DMS 273 (cell line): ENCODE data around the gene TTC28.
A peak's percentile ranks its signal among the peaks of the same experiment; 100 is the strongest.

Experiments used
- DNase-seq: peaks from one replicate; lab custom pipeline; 2025; ENCODE audit not compliant: unreplicated experiment; lab: John Stamatoyannopoulos, UW

The TTC28 gene

GRCh38 chr22:28014211-28015045, 665.2 kb downstream of the TTC28 start:
- DNase-seq, result no peak

DNA sequence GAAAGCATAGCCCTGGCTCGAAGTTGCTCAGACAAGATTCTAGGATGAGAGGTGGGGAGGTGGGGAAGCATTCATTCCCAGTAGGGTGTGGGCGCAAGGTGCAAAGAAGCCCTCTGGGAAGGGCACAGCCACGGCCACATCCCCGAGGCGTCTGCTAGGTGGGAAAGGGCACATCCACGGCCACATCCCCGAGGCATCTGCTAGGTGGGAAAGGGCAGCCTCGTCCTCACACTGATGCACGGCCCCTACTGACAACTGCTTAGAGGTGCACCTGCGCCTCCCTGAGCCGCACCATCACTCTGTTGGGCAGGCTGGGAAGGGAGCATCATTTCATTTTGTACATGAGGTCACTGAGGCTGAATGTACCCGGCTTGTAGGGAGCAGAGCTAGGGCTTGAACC, 666.0 kb downstream of the TTC28 start:
- no peak for DNase-seq

DNA sequence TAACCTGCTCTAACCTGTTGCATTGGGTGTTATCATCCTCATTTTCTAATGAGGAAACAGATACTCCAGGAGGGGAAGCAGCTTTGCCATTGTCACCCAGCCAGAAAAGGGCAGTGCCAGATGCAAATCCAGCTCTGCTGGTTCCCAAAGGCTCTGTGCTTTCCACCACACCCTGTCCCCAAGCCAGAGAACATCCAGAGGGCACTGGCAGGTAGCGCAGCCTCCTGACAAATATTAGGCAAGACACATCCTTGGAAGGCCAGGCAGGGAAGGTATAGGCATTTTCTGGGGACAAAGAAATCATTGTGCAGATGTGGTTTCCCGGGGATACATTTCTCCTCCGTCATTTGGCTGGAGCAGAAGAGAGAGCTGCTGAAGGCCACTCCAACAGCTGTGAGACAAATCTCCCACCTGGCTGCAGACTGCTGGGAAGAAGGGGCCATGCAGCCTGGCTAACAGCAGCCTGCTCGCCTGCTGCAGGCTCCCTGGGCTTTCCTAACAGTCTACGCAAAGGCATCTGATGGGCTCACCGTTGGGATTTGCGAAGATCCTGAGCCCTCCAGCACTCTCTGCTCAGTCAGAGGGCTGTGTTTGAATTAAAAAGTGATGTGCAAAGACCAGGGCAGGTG, 666.7 kb downstream of the TTC28 start:
- no peak for DNase-seq

DNA sequence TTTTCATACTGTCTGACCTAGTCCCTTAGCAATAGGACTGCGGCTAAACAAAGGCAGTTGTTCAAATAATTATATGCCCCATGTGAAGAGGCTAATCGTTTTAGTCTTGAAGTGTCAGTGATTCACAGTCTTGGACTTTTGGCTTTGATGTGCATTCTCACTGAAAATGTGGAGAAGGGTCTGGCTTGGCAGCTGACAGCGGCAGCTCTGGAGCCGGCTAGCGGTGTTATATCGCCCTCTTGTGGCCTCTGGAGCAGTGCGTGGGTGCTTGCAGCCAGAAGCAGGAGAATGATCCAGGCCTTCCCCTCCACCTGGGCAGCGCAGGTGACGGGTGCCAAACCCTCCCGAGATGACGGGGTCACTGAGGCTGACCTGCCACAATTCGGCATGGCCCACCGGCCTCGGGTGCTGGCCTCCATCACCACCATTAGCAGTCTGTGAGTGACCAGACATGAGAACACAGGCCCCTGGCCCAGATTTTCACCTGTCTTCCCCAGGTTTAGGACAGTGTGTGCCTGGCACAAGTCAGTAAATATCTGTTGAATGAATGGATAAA, 670.3 kb downstream of the TTC28 start:
- DNase-seq, result peak; percentile 78

DNA sequence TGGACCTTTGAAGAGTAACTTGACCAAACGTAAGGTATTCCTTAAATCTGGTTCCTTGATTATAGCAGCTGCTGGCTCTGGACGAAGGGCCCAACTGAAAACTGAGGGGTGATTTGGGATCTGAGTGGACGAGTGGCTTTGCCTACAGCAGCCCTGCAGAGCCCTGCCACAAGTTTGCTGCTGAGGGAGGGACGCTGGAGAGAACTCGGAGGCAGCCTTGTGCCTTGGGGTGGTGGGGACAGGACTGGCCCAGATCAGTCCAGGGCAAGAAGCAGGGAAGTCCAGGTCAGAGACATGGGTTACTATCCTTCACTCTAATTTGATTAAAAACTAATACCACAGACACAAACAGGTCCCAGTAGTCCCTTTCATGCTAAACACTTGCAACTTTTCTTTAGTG, 671.0 kb downstream of the TTC28 start:
- DNase-seq, result no peak

DNA sequence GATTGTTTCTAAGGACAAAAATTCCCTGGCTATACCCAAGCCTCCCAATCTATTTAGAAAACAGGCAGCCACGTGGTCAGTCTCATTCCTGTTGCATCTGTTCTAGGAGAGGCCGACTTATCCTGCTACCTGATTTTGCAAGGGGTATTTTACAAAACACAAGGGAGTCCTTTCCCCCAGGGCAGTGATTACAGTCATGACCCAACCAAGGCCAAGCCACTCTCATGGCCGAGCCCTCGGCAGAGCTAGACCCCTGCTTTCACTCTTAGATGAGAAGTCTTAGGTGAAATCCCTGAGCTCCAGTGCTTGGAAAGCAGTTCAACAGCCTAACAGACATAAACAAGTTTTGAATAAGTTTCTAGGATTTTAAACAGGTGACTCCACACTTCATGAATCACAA, 671.6 kb downstream of the TTC28 start:
- DNase-seq, result no peak

DNA sequence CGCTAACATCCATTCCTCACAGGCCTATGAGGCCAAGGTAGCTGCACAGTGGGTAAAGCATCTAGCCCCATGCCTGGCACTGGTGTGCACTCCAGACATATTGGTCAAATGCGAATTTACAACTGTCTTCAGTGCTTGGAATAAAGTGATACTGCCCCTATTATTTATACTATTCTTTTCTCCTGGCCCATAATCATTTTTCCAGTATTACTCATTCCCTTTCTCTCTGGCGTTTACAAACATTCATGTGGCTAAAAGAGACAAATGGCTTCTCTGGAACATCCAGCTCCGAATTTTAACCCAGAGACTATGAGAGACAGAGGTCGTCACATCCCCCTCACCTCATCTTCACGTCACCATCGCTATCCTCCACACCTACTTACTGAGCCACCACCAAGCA, 673.4 kb downstream of the TTC28 start:
- DNase-seq, result no peak

GRCh38 chr22:28005513-28005912, 674.1 kb downstream of the TTC28 start:
- DNase-seq, result no peak

DNA sequence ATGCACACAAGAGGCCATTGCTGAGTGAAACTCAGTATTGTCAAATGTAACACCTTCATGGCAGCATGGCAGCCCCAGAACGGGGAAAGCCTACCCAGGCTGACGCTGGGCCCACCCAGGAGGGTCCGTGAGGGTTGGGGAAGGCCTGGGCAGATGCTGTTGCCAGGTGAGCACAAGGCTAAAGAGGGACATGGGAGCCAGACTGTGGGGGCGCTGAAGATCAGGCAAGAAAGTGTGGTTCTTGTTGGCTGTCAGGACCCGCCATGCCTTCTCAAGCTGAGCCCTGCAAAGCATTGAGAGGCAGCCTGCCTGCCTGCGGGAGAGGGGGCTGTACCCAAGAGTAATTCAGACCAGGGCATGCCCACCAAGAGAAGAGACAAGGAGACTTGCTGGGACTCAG, 675.6 kb downstream of the TTC28 start:
- DNase-seq, result no peak

DNA sequence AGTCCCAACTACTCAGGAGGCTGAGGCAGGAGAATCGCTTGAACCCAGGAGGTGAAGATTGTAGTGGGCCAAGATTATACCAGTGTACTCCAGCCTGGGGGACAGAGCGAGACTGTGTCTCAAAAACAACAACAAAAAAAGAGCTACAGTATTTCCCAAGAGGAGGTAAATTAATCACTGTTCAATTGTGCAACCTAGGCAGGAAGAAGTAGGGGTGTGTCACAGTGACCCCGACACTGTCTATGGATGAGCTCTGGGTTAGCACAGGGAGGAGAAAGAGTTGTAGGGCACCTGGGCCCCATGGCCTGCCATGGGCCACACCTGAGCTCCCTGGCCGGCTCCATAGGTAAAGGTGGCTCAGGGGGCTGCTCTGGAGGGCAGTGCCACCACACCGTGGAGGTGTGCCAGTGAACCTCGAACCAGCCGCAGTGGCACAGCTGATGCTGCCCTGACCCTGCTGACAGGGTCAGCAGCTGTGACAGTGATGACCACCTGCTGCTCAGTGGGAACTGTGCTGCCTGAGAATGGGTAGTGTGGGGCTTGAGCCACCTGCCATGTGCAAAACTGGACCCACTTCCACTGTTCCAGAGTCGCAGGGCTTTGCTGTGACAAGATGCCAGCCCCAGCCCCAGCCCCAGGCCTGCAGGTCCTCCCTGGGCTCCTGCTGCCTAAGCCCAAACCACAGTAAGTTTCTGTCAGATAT, 676.6 kb downstream of the TTC28 start:
- no peak for DNase-seq

DNA sequence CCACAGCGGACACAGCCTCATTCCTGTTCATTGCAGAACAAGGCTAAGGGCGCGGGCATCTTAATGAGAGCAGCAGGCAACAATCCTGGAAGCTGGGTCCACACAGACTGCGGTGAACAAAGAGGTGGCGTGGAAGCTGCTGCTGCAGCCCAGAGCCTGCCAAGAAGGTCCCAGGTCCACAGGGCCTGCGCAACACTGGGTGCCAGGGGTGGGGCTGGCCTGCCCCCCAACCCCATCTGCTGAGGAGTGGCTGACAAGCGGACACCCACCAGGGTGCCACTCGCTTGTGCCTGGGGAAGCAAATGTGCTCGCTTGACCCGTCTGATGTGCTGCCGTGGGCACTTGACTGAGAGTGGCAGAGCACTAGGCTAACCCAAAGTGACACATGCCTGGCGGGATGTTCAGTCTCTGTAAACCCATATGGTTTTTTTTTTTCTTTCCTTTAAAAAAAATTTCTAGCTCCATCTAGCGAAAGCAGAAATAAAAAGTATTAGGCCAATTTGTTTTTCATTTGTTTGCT, 677.4 kb downstream of the TTC28 start:
- DNase-seq, result no peak

DNA sequence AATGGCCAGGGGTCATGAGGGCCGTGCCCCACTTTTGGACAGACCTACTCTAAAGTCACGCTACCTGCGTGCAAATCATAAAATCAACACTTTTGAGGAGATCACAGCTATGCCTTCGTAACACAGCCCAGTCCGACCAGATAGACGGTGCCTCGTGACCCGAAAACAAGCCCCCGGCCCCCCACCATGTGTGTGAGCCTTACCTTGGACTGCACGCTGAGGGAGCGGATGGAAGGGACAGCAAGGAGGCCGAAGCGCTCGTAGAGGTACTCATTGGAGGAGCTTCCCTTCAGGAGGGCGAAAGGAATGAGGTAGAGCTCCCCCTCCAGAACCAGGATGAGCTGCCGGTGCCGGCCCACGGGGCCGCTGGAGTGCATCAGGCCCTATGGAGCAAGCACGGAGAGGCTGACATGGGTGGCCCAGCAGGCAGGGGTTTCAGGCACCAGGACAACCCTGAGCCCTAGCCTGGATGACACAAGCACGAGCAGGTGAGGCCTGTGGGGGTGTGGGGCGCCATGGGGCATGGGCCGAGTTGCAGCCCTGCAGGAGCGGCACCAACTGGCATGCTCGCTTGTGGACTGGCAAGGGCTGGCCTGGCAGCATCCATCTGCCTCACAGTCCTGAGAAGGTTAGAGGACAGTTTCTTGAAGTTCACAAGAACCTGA, 678.3 kb downstream of the TTC28 start:
- DNase-seq, result no peak

GRCh38 chr22:28000361-28000760, 679.3 kb downstream of the TTC28 start:
- no peak for DNase-seq

- DNase-seq, result no peak
Measured at GRCh38 chr22:27999876-28000275, 679.8 kb downstream of the TTC28 start.

- no peak for DNase-seq
Measured at GRCh38 chr22:27998511-27999410, 680.9 kb downstream of the TTC28 start.

DNA sequence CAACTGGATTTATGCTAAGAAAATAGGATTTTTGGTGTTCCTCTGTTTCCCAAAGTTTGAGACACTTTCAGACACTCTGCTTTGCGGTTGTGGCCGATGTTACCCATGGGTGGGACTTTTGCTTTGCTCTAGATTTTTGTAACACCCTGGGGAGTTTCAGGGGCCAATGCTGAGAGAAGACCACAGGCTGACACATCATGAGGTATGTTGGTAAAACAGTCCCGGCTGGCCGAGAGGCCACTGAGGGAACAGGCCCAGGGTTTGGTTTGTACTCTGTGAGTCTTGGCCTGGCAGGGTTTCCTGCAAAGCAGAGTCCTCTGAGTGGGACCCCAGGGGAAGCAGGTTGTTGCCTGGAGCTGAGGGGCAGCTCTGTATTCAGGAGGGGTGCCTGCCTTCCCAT, 682.1 kb downstream of the TTC28 start:
- DNase-seq, result no peak

GRCh38 chr22:27996981-27997380, 682.7 kb downstream of the TTC28 start:
- no peak for DNase-seq

DNA sequence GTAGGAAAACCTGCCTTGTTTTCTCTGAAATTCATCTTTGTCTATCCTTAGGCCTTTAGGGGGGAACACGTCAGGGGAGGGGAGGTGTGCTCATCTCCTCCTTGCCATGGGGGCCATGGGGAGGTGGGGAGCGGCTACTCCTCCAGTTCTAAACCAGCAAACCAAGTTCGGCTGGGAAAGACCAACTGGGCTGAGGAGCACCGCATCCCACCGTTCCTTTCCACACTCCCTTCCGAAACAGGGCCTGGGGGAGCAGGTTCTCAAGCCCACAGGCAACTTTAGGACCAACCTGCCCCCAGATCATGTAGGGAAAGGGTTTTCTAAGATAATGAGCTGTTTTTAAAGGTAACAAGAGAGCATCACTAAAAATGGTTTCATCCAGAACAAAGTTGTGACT, 683.1 kb downstream of the TTC28 start:
- DNase-seq, result no peak

DNA sequence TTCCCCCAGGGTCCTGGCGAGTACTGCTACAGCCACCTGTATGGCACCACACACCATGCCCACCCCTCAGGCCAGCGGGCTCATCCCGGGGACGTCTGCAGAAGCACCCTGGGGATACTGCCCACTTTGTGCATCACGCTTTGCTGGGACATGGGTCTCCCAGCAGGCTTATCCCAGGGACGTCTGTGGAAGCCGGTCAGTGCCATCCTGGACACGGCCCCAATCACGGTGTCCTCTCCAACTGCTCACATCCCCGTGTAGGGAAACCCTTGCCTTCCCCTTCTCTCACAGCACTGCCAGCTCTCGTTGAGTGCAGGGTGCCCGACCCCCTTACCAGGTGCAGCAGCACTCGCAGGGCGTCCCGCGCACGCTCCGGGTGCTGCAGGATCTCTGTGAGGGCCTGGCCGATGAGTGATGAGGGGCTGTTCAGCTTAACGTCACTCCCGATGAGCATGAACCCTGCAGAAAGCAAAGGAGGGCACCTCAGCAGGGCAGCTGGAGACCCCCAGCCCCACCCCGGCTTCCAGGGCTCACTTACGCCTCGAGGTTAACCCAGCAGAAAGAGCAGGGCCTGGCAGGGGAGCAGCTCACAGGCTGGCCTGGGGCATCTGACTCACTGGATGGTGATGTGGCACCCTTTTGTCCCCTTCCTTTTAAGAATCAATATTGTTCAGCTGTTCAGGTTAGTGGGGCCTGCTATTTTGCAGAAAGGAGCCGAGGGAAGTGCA, 683.7 kb downstream of the TTC28 start:
- no peak for DNase-seq
